GM21390 (cell line): Measurements from ENCODE around the gene LPIN3.

ENCODE experiments used
- ATAC-seq: cut with Tn5 transposase; IDR thresholded peaks from one replicate; pipeline ENCODE4 v1.9.1; 2021; ENCODE audit not compliant: unreplicated experiment

LPIN3 gene

GRCh38 chr20:41348430-41349172 is 8.0 kb downstream of the LPIN3 start:
- ATAC-seq: no peak

GRCh38 chr20:41349266-41349665 is 8.6 kb downstream of the LPIN3 start:
- ATAC-seq: no peak

- no peak for ATAC-seq
These were observed 9.3 kb downstream of the LPIN3 start for GRCh38 chr20:41349943-41350342.

- no peak for ATAC-seq
These were observed 9.9 kb downstream of the LPIN3 start for GRCh38 chr20:41350408-41350962.

GRCh38 chr20:41352106-41352505 is 11.5 kb downstream of the LPIN3 start:
- ATAC-seq: no peak

- ATAC-seq: no peak
These were observed 12.0 kb downstream of the LPIN3 start for GRCh38 chr20:41352666-41353065.

GRCh38 chr20:41353530-41353929 is 12.9 kb downstream of the LPIN3 start:
- ATAC-seq: no peak

- no peak for ATAC-seq
These were observed 14.6 kb downstream of the LPIN3 start for GRCh38 chr20:41355192-41355591.

GRCh38 chr20:41355598-41356203 is 15.1 kb downstream of the LPIN3 start:
- ATAC-seq: no peak

- no peak for ATAC-seq
These were observed 16.3 kb downstream of the LPIN3 start for GRCh38 chr20:41356951-41357350.

- ATAC-seq: no peak
These were observed 17.0 kb downstream of the LPIN3 start for GRCh38 chr20:41357424-41358163.

- no peak for ATAC-seq
These were observed 17.6 kb downstream of the LPIN3 start for GRCh38 chr20:41358230-41358629.

- ATAC-seq: no peak
These were observed 18.1 kb downstream of the LPIN3 start for GRCh38 chr20:41358717-41359116.

GRCh38 chr20:41359541-41360011 is 19.0 kb downstream of the LPIN3 start:
- no peak for ATAC-seq

- no peak for ATAC-seq
These were observed 20.5 kb downstream of the LPIN3 start for GRCh38 chr20:41360831-41361756.

GRCh38 chr20:41361757-41362747 is 21.4 kb downstream of the LPIN3 start:
- no peak for ATAC-seq

- no peak for ATAC-seq
These were observed 22.1 kb downstream of the LPIN3 start for GRCh38 chr20:41362748-41363140.

GRCh38 chr20:41363601-41364000 is 23.0 kb downstream of the LPIN3 start:
- no peak for ATAC-seq

GRCh38 chr20:41364236-41364855 is 23.7 kb downstream of the LPIN3 start:
- ATAC-seq: no peak
